SK-N-SH treated with all-trans-retinoic acid at 6 μM for 48 hours (cell line): ENCODE data around the gene FAM186B.

Experiments used
- ATAC-seq: fragments of 200-7000 bp; cut with Tn5 transposase; 3 replicates; pipeline ENCODE4 v1.9.1; 2020; ENCODE audit warnings: mild to moderate bottlenecking, moderate library complexity
- ARNTL ChIP-seq: fragments of 450-650 bp; formaldehyde crosslinking; IDR thresholded peaks from 2 replicates; pipeline ENCODE4 v1.5.0; 2020; ENCODE audit warnings: low read depth, mild to moderate bottlenecking, moderate library complexity, borderline replicate concordance
- BACH2 ChIP-seq: fragments of 250-450 bp; sonication (Bioruptor Pico); IDR thresholded peaks from 2 replicates; pipeline ENCODE4 v1.9.0; 2021; ENCODE audit warnings: mild to moderate bottlenecking, borderline replicate concordance
- CSDC2 ChIP-seq: fragments of 250-450 bp; sonication (Bioruptor Pico); IDR thresholded peaks from 2 replicates; pipeline ENCODE4 v1.5.0; 2020; ENCODE audit warnings: mild to moderate bottlenecking, moderate library complexity
- CSRNP3 ChIP-seq: fragments of 250-450 bp; sonication (Bioruptor Pico); IDR thresholded peaks from 2 replicates; pipeline ENCODE4 v1.5.1; 2021; ENCODE audit warnings: mild to moderate bottlenecking, moderate library complexity
- ESRRG ChIP-seq: fragments of 250-450 bp; sonication (Bioruptor Pico); IDR thresholded peaks from 2 replicates; pipeline ENCODE4 v1.6.1; 2021; ENCODE audit warnings: mild to moderate bottlenecking
- GLIS3 ChIP-seq: fragments of 250-450 bp; sonication (Bioruptor Pico); IDR thresholded peaks from 2 replicates; pipeline ENCODE4 v1.5.0; 2020; ENCODE audit warnings: mild to moderate bottlenecking, moderate library complexity
- ISL1 ChIP-seq: fragments of 250-450 bp; sonication (Bioruptor Pico); IDR thresholded peaks from 2 replicates; pipeline ENCODE4 v2.1.2; 2022; ENCODE audit warnings: mild to moderate bottlenecking, moderate library complexity
- OSR1 ChIP-seq: fragments of 250-450 bp; sonication (Bioruptor Pico); IDR thresholded peaks from 2 replicates; pipeline ENCODE4 v1.8.0; 2022; ENCODE audit warnings: moderate library complexity, mild to moderate bottlenecking, inconsistent platforms
- POU6F1 ChIP-seq: fragments of 250-450 bp; sonication (Bioruptor Pico); IDR thresholded peaks from 2 replicates; pipeline ENCODE4 v1.8.0; 2021; ENCODE audit warnings: low read depth, mild to moderate bottlenecking, moderate library complexity, borderline replicate concordance
- PPARA ChIP-seq: fragments of 250-450 bp; sonication (Bioruptor Pico); IDR thresholded peaks from 2 replicates; pipeline ENCODE4 v1.5.0; 2020; ENCODE audit warnings: mild to moderate bottlenecking, borderline replicate concordance
- RARB ChIP-seq: fragments of 250-450 bp; sonication (Bioruptor Pico); IDR thresholded peaks from 2 replicates; pipeline ENCODE4 v1.8.0; 2021; ENCODE audit warnings: mild to moderate bottlenecking, moderate library complexity
- TCF4 ChIP-seq: fragments of 250-450 bp; sonication (Bioruptor Pico); IDR thresholded peaks from 2 replicates; pipeline ENCODE4 v1.8.0; 2021; ENCODE audit warnings: mild to moderate bottlenecking, moderate library complexity, borderline replicate concordance
- TOX ChIP-seq: fragments of 250-450 bp; sonication (Bioruptor Pico); IDR thresholded peaks from 2 replicates; pipeline ENCODE4 v1.8.0; 2021; ENCODE audit warnings: mild to moderate bottlenecking, moderate library complexity, borderline replicate concordance
- TSHZ2 ChIP-seq: fragments of 250-450 bp; sonication (Bioruptor Pico); IDR thresholded peaks from 2 replicates; pipeline ENCODE4 v1.5.0; 2020; ENCODE audit warnings: mild to moderate bottlenecking, moderate library complexity
- ZC3H10 ChIP-seq: fragments of 250-450 bp; sonication (Bioruptor Pico); IDR thresholded peaks from 2 replicates; pipeline ENCODE4 v1.5.1; 2021; ENCODE audit warnings: mild to moderate bottlenecking, moderate library complexity
- ZFP3 ChIP-seq: fragments of 250-450 bp; sonication (Bioruptor Pico); IDR thresholded peaks from 2 replicates; pipeline ENCODE4 v1.5.0; 2020; ENCODE audit warnings: mild to moderate bottlenecking, moderate library complexity
- ZFP30 ChIP-seq: fragments of 450-650 bp; formaldehyde crosslinking; IDR thresholded peaks from 2 replicates; pipeline ENCODE4 v1.5.0; 2022; ENCODE audit warnings: mild to moderate bottlenecking, moderate library complexity
- ZNF565 ChIP-seq: fragments of 450-650 bp; formaldehyde crosslinking; conservative IDR thresholded peaks from 2 replicates; pipeline ENCODE4 v1.5.0; 2020; ENCODE audit warnings: low read depth, mild to moderate bottlenecking, moderate library complexity
- ZNF70 ChIP-seq: fragments of 450-650 bp; formaldehyde crosslinking; IDR thresholded peaks from 2 replicates; pipeline ENCODE4 v1.5.0; 2020; ENCODE audit warnings: mild to moderate bottlenecking, moderate library complexity
- TF ChIP-seq, protein P1 (sequence below): fragments of 250-450 bp; sonication (Bioruptor Pico); IDR thresholded peaks from 2 replicates; pipeline ENCODE4 v1.5.1; 2020; ENCODE audit warnings: low read depth, mild to moderate bottlenecking, moderate library complexity
- TF ChIP-seq, protein P2 (sequence below): fragments of 250-450 bp; sonication (Bioruptor Pico); IDR thresholded peaks from 2 replicates; pipeline ENCODE4 v1.8.0; 2020; ENCODE audit warnings: mild to moderate bottlenecking, moderate library complexity, borderline replicate concordance

FAM186B gene

DNA sequence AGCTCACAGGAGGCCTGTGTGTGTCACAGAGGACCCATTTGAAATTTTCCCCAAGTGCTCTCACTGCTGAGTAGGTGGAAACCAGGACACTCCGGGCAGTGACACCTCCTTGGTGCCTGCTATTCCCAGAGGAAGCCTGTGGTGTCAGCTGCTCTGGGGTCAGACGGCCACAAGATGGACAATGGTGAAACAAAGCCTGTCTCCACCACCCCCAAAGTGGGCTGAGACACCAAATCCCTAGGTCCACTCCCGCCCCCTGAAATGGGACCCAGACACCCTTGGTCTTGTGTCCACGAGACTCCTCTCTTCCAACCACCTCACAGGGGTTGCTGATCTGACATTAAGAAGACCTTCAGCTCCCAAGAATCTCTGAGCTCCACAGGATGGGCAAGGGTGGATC is 59.6 kb downstream of the FAM186B start:
- ATAC-seq = no peak
- TF ChIP-seq, protein P1, sequence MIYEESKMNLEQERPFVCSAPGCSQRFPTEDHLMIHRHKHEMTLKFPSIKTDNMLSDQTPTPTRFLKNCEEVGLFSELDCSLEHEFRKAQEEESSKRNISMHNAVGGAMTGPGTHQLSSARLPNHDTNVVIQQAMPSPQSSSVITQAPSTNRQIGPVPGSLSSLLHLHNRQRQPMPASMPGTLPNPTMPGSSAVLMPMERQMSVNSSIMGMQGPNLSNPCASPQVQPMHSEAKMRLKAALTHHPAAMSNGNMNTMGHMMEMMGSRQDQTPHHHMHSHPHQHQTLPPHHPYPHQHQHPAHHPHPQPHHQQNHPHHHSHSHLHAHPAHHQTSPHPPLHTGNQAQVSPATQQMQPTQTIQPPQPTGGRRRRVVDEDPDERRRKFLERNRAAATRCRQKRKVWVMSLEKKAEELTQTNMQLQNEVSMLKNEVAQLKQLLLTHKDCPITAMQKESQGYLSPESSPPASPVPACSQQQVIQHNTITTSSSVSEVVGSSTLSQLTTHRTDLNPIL (CRISPR knock-in tag) = no peak
- no peak for TF ChIP-seq ARNTL (CRISPR knock-in tag)
- TF ChIP-seq ESRRG = no peak
- TF ChIP-seq OSR1 (CRISPR knock-in tag) = no peak
- no peak for TF ChIP-seq TOX (CRISPR knock-in tag)
- TF ChIP-seq CSRNP3 (CRISPR knock-in tag) = no peak
- no peak for TF ChIP-seq GLIS3
- no peak for TF ChIP-seq ZC3H10 (CRISPR knock-in tag)
- TF ChIP-seq TCF4 (CRISPR knock-in tag) = no peak
- TF ChIP-seq ZNF70 (CRISPR knock-in tag) = no peak

- TF ChIP-seq CSRNP3 (CRISPR knock-in tag) = no peak
- no peak for TF ChIP-seq ZNF565
- ATAC-seq = no peak
These were observed 61.3 kb downstream of the FAM186B start for GRCh38 chr12:49543914-49544815.

DNA sequence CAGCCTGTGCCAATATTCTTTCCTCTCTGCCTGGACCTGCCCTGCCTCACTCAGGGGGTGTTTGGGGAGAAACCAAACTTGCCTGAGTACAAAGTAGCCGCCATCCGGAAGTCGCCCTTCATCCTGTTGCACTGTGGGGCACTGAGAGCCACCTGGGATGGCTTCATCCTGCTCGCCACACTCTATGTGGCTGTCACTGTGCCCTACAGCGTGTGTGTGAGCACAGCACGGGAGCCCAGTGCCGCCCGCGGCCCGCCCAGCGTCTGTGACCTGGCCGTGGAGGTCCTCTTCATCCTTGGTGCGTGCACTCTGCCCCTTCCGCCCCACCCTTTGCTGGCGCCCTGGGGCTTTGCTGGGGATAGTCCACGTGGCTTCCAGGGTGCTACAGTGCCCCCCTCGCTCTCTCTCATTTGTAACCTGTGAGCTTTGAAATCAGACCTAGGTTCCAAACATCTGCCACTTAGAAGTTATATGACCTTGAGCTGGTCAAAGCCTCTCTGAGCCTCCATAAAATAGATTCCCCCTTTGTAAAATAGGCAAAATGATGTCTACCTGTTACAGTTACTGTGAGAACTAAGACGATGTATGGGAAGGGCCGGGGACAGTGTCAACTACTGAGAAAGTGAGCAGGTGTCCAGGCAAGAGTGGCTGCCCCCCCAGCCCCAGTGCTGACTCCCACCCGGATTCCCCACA is 62.1 kb downstream of the FAM186B start:
- no peak for ATAC-seq
- TF ChIP-seq BACH2 (no peak), PPARA (CRISPR knock-in tag) (no peak), ZNF565 (no peak), ARNTL (CRISPR knock-in tag) (no peak), TOX (CRISPR knock-in tag) (no peak), OSR1 (CRISPR knock-in tag) (no peak), ZFP3 (CRISPR knock-in tag) (no peak), GLIS3 (no peak), ZC3H10 (CRISPR knock-in tag) (no peak), TSHZ2 (CRISPR knock-in tag) (no peak), RARB (CRISPR knock-in tag) (no peak), CSDC2 (CRISPR knock-in tag) (no peak), ZNF70 (CRISPR knock-in tag) (no peak), TCF4 (CRISPR knock-in tag) (no peak), POU6F1 (CRISPR knock-in tag) (no peak), CSRNP3 (CRISPR knock-in tag) (no peak), ZFP30 (CRISPR knock-in tag) (no peak), ESRRG (no peak), ISL1 (no peak)
- TF ChIP-seq, protein P2, sequence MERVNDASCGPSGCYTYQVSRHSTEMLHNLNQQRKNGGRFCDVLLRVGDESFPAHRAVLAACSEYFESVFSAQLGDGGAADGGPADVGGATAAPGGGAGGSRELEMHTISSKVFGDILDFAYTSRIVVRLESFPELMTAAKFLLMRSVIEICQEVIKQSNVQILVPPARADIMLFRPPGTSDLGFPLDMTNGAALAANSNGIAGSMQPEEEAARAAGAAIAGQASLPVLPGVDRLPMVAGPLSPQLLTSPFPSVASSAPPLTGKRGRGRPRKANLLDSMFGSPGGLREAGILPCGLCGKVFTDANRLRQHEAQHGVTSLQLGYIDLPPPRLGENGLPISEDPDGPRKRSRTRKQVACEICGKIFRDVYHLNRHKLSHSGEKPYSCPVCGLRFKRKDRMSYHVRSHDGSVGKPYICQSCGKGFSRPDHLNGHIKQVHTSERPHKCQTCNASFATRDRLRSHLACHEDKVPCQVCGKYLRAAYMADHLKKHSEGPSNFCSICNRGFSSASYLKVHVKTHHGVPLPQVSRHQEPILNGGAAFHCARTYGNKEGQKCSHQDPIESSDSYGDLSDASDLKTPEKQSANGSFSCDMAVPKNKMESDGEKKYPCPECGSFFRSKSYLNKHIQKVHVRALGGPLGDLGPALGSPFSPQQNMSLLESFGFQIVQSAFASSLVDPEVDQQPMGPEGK (CRISPR knock-in tag) = no peak
